ENCODE data around the gene COTL1.

DNA sequence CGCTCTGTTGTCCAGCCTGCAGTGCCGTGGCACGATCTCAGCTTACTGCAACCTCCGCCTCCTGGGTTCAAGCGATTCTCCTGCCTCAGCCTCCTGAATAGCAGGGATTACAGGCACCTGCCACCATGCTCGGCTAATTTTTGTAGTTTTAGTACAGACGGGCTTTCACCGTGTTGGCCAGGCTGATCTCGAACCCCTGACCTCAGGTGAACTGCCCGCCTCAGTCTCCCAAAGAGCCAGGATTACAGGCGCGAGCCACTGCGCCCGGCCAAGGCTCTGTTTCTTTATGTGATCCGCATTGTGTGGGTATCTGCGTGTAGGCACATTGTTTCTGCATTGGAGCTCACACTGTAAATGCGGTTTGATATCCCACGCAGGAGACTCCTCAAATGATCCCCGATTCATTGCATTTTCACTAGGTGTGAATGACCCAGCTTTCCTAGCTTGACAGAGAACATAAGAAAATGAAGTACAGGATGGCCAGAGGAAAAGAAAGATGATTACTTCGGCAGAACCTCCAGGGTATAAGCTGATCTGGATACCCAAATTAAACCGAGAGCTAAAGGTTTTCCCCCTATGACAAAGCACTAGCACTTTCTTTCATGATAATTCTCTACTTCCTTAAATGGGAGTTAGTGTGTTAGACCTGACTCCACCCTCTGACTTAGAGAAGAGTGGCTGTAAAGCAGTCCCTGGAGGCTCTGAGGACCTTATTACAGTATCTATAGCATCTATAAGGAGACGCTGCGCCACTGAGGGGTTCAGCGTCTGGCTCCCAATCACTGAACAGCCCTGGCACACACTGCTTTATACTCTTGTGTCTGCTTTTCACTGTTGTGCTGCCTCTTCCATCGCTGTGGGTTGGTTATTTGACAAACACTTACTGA, 17.3 kb downstream of the COTL1 start:
- TF ChIP-seq RARB (CRISPR knock-in tag; IDR thresholded peaks at IDR 0.05), result no peak
- TF ChIP-seq, protein P1, sequence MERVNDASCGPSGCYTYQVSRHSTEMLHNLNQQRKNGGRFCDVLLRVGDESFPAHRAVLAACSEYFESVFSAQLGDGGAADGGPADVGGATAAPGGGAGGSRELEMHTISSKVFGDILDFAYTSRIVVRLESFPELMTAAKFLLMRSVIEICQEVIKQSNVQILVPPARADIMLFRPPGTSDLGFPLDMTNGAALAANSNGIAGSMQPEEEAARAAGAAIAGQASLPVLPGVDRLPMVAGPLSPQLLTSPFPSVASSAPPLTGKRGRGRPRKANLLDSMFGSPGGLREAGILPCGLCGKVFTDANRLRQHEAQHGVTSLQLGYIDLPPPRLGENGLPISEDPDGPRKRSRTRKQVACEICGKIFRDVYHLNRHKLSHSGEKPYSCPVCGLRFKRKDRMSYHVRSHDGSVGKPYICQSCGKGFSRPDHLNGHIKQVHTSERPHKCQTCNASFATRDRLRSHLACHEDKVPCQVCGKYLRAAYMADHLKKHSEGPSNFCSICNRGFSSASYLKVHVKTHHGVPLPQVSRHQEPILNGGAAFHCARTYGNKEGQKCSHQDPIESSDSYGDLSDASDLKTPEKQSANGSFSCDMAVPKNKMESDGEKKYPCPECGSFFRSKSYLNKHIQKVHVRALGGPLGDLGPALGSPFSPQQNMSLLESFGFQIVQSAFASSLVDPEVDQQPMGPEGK (CRISPR knock-in tag; IDR thresholded peaks at IDR 0.05; ENCODE audit: borderline replicate concordance), result no peak
- TF ChIP-seq ARNTL (CRISPR knock-in tag; IDR thresholded peaks at IDR 0.05; ENCODE audit: borderline replicate concordance, low read depth), result no peak
- TF ChIP-seq BACH2 (CRISPR knock-in tag; IDR thresholded peaks at IDR 0.05; ENCODE audit: borderline replicate concordance), result no peak

Measured in SK-N-SH treated with all-trans-retinoic acid at 6 μM for 48 hours (cell line).